SJSA1 (cell line): ENCODE measurements around the gene GPR150. TPM values are rescaled to one million over a fixed set of nuclear protein-coding genes. Genes with fewer than 3 reads are reported as not detected.
A peak's percentile ranks its signal among the peaks of the same experiment; 100 is the strongest.

Experiments
- DNase-seq, 2 experiments: peaks; one replicate each; pipeline ENCODE4 v3.0.0-alpha.2; 2015 to 2020; ENCODE audit warnings: low spot score in 2 of 2, low read depth in 1 of 2
- H3K27ac ChIP-seq: fragments of 250-450 bp; sonication (Bioruptor Pico); 2 replicates; pipeline ENCODE4 v1.5.1; 2020; ENCODE audit warnings: mild to moderate bottlenecking, moderate library complexity
- H3K27me3 ChIP-seq: fragments of 250-450 bp; sonication (Bioruptor Pico); replicated peaks from 2 replicates; pipeline ENCODE4 v1.5.1; 2020; ENCODE audit warnings: mild to moderate bottlenecking, moderate library complexity
- H3K36me3 ChIP-seq: fragments of 250-450 bp; sonication (Bioruptor Pico); 2 replicates; pipeline ENCODE4 v1.5.1; 2020; ENCODE audit warnings: mild to moderate bottlenecking
- H3K4me1 ChIP-seq: fragments of 250-450 bp; sonication (Bioruptor Pico); replicated peaks from 2 replicates; pipeline ENCODE4 v1.6.1; 2021; ENCODE audit warnings: mild to moderate bottlenecking
- H3K4me3 ChIP-seq: fragments of 250-450 bp; sonication (Bioruptor Pico); 2 replicates; pipeline ENCODE4 v1.5.1; 2020; ENCODE audit warnings: mild to moderate bottlenecking
- H3K9me3 ChIP-seq: fragments of 250-450 bp; sonication (Bioruptor Pico); replicated peaks from 2 replicates; pipeline ENCODE4 v1.5.1; 2020; ENCODE audit warnings: mild to moderate bottlenecking
- total RNA-seq: library from RNA; depleted of rRNA; stranded (reverse); fragments of >200 nt; shearing (Covaris generic); gene quantifications from 2 replicates; pipeline ENCODE4 v1.2.3, GENCODE V29; 2014

GPR150 gene
- total RNA-seq, 1 experiment from 2014 or later: 0.18 TPM

DNA sequence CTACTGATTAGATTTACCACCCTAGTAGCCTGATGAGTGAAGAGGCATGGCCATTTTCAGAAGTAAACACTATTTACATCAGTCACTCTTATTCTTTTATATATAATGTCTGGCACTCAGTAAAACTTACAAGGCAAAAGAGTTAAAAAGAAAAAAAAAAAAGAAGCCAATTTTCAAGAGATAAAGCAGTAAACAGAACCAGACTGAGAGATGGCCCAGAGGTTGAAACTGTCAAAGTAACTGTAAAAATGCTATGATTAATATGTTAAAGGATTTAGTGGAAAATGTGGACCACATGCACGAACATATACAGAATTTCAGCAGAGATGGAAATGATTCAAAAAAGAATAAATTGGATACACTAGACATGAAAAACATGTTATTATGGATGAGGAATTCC is 6.4 kb upstream of the GPR150 start:
- Histone ChIP-seq H3K27me3 (no peaks in the 10 kb centered on the region), H3K4me1 (no peaks in the 10 kb centered on the region), H3K9me3 (no peaks in the 10 kb centered on the region), H3K36me3 (no peaks in the 10 kb centered on the region), H3K27ac (no peak overlapping the region), H3K4me3 (no peak overlapping the region)
- DNase-seq: no peak

DNA sequence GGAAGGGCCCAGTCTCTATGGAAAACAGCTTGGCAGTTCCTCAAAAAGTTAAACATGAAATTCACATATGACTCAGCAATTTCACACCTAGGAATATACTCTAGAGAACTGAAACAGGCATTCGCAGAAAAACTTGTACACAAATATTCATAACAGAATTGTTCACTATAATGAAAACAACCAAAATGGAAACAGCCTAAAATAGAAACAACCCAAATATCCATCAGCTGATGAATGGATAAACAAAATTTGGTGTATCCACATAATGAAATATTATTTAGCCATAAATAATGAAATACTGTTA is 4.8 kb upstream of the GPR150 start:
- peaks cover 6% of the 10 kb centered on the region for H3K4me1 ChIP-seq
- no peaks in the 10 kb centered on the region; the same call in 1 of the 2 replicates for H3K9me3 ChIP-seq
- H3K36me3 ChIP-seq: no peaks in the 10 kb centered on the region
- no peaks in the 10 kb centered on the region for H3K27me3 ChIP-seq
- no peak overlapping the region for H3K27ac ChIP-seq
- H3K4me3 ChIP-seq: no peak overlapping the region
- DNase-seq: no peak

DNA sequence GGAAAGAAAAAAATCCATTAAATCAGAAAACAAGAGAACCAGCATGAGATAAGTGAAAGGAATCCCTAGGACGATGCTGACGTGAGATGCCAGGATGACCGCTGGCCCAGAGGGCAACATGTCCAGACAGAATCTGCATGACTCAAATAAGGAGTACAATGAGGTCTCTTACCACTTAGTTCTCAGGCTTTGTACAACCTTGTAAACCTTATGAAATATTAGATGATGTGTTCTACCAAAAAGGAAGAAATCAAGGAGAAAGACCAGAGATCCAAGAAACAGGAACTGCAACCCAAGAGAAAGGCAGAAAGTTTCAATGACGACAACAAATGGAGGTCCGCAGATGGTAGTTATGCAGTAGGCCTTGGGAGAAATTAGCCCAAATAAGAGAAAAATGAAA is 2.8 kb upstream of the GPR150 start:
- no peak overlapping the region for H3K27ac ChIP-seq
- H3K4me1 ChIP-seq: peaks cover 23% of the 10 kb centered on the region
- no peak overlapping the region for H3K4me3 ChIP-seq
- no peak for DNase-seq
- H3K36me3 ChIP-seq: no peaks in the 10 kb centered on the region
- H3K9me3 ChIP-seq: no peaks in the 10 kb centered on the region; the same call in 1 of the 2 replicates
- no peaks in the 10 kb centered on the region for H3K27me3 ChIP-seq

DNA sequence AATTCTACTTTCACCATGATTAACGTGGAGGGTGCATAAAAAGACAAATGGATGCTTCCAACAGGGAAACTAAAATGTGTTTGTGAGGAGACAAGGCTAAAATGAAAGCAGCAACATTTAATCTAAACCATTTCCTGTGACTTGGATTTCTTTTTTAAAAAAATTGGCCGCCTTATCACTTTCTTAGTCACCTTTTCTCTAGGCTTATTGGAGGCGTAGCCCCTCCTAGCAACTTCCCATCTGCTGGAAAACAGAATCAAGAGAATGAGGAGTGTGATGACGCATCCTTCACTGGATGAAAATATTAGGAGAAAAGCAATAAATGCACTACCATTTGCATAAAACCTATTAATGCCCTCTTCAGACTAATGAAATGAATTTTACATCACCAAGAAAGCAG is 791 bp upstream of the GPR150 start:
- Histone ChIP-seq H3K27me3 (no peaks in the 10 kb centered on the region), H3K36me3 (no peaks in the 10 kb centered on the region), H3K27ac (no peak overlapping the region), H3K4me3 (no peak overlapping the region), H3K9me3 (no peaks in the 10 kb centered on the region; the same call in 1 of the 2 replicates), H3K4me1 (peaks cover 27% of the 10 kb centered on the region)
- DNase-seq: no peak

DNA sequence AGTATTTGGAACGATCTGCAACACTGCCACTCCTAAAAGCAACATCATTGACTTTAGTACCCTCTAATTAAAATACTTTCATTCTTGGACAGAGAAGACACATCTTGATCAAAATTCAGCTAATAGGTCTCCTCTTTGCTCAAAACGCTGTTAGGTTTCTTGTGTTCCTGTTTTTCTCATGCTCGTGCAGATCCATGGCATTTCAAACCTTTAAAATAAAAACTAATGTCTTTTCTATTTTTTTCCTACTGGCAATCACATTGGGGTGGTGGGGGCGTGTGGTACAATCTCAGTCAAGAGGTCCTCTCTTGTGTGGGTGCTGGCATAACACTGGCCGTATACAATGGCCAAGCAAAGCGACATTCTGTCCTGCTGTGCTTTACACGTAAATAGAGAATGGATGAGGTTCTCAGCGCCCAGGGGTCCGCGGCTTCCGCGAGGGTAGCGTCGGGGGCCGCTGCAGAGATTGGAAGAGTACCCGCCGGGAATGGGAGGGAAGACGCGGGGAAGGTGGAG is 315 bp upstream of the GPR150 start:
- H3K4me3 ChIP-seq: peak overlapping the region; percentile 52
- no peaks in the 10 kb centered on the region; the same call in 1 of the 2 replicates for H3K9me3 ChIP-seq
- no peak overlapping the region for H3K27ac ChIP-seq
- DNase-seq: no peak
- H3K27me3 ChIP-seq: no peaks in the 10 kb centered on the region
- no peaks in the 10 kb centered on the region for H3K36me3 ChIP-seq
- H3K4me1 ChIP-seq: peaks cover 27% of the 10 kb centered on the region

DNA sequence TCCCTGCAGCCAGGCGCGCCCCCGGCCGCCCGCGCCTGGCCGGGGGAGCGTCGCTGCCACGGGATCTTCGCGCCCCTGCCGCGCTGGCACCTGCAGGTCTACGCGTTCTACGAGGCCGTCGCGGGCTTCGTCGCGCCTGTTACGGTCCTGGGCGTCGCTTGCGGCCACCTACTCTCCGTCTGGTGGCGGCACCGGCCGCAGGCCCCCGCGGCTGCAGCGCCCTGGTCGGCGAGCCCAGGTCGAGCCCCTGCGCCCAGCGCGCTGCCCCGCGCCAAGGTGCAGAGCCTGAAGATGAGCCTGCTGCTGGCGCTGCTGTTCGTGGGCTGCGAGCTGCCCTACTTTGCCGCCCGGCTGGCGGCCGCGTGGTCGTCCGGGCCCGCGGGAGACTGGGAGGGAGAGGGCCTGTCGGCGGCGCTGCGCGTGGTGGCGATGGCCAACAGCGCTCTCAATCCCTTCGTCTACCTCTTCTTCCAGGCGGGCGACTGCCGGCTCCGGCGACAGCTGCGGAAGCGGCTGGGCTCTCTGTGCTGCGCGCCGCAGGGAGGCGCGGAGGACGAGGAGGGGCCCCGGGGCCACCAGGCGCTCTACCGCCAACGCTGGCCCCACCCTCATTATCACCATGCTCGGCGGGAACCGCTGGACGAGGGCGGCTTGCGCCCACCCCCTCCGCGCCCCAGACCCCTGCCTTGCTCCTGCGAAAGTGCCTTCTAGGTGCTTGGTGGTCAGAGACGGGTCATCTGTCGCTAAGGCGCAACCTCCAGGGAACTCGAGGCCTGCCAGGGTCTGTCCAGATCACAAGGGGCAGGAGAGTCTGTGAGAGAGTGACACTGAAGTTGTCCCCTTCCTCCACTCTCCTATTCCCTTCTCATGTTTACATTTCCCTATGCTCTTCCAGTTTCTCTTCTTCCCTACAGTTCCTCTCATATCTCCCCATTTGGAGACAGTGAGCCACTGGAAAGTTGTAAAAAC is 1.3 kb downstream of the GPR150 start:
- H3K4me1 ChIP-seq: peaks cover 27% of the 10 kb centered on the region
- peak in 1 of 2 experiments; percentile 44 for DNase-seq

DNA sequence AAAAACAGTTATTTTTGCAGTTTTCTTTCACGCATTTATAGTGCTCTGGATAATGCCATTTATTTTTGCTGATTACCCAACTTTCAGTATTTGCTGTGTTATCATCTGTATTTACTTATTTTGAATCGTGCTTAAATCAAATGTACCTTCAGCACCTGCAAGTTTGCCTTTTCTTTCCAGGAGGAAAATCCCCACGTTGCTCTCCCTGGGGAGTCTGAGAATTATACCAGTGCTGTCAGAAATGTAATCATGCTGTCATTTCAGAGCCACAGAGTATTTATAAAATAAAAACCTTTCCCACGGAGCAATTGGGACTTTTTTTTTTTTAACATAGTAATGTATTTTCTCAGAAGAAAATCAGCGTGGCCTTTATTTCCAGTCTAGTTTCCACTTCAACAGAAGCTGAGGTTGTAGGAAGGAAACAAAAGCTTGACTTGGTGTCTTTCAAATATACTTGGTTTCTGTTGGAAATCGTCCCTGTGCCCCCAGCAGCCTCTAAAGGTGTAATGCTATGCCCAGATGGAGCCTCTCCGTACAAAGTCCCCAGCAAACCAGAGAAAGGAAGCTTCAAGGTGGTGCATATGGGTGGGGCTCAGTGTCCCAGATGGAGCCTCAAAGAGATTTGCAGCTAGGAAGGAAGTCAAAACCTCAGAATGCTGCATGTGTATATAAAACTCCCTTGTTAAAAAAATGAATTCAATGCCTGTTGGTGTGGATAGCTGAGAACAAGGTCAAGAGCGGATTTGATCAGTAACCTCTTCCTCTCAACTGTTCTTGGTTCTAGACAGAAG is 2.1 kb downstream of the GPR150 start:
- no peaks in the 10 kb centered on the region for H3K36me3 ChIP-seq
- peaks cover 27% of the 10 kb centered on the region for H3K4me1 ChIP-seq
- DNase-seq: no peak
- H3K27me3 ChIP-seq: no peaks in the 10 kb centered on the region
- no peaks in the 10 kb centered on the region; the same call in 1 of the 2 replicates for H3K9me3 ChIP-seq
- no peak overlapping the region for H3K27ac ChIP-seq
- H3K4me3 ChIP-seq: no peak overlapping the region

More for the DNA sequence above, 1.3 kb downstream of the GPR150 start:
- Histone ChIP-seq H3K9me3 (no peaks in the 10 kb centered on the region; the same call in 1 of the 2 replicates), H3K27ac (no peak overlapping the region), H3K4me3 (peak overlapping the region; percentile 52), H3K27me3 (no peaks in the 10 kb centered on the region), H3K36me3 (no peaks in the 10 kb centered on the region)

DNA sequence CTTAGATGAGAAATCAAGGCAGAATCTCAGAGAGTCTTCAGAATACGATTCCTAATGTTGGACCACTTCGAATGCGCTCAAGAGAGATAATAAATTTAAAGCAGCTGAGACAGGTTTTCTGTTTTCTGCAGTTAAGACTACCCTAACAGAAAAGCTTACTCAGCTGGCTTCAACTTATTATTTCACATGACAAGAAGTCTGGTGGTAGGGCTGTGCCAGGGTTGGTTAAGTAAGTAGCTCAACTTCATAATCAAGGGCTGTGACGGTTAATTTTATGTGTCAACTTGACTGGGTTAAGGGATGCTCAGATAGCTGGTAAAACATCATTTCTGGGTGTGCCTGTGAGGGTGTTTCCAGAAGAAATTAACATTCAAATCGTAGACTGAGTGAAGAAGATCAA is 3.8 kb downstream of the GPR150 start:
- no peak overlapping the region for H3K27ac ChIP-seq
- H3K9me3 ChIP-seq: no peaks in the 10 kb centered on the region; the same call in 1 of the 2 replicates
- no peaks in the 10 kb centered on the region for H3K27me3 ChIP-seq
- H3K36me3 ChIP-seq: no peaks in the 10 kb centered on the region
- H3K4me1 ChIP-seq: peaks cover 27% of the 10 kb centered on the region
- no peak for DNase-seq
- no peak overlapping the region for H3K4me3 ChIP-seq

DNA sequence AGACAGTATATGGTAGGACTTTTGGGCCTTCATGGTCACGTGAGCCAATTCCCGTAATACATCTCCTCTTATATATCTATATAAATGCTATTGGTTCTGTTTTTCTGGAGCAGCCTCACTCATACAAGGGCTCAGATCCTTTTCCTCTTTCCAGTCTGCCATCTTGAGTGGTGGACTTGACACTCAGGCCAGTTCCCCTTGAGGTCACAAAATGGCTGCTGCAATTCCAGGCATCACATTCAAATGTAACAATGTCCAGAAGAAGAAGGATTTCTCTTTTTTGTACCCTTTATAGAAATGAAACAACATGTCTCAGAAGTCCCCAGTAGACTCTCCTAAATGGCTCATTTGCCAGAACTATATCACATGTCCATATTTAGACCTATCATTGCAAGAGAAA is 4.5 kb downstream of the GPR150 start:
- Histone ChIP-seq H3K27ac (no peak overlapping the region), H3K4me3 (no peak overlapping the region), H3K4me1 (peaks cover 27% of the 10 kb centered on the region), H3K27me3 (no peaks in the 10 kb centered on the region), H3K9me3 (no peaks in the 10 kb centered on the region; the same call in 1 of the 2 replicates), H3K36me3 (no peaks in the 10 kb centered on the region)
- no peak for DNase-seq

DNA sequence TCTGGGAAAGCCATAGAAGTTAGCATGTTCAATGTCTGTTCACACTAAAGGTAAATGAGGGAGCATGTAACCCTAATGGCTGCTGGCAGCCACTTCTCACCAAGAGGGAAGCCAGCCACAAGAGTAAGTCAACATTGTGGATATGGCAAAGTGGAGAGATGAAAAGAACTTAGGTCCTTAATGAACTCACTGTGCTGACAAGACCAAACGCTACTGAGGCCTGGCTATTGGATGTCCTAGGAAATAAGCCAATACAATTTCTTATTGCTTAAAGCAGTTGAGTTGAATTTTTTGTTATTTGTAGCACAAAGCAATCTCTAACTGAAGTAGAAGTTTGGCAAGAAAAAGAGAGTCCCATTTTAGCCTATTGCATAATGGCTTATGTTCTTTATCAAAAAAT is 6.8 kb downstream of the GPR150 start:
- DNase-seq: no peak
- H3K36me3 ChIP-seq: no peaks in the 10 kb centered on the region
- H3K9me3 ChIP-seq: no peaks in the 10 kb centered on the region
- H3K4me3 ChIP-seq: no peak overlapping the region
- H3K27ac ChIP-seq: no peak overlapping the region
- peaks cover 18% of the 10 kb centered on the region for H3K4me1 ChIP-seq
- no peaks in the 10 kb centered on the region for H3K27me3 ChIP-seq

DNA sequence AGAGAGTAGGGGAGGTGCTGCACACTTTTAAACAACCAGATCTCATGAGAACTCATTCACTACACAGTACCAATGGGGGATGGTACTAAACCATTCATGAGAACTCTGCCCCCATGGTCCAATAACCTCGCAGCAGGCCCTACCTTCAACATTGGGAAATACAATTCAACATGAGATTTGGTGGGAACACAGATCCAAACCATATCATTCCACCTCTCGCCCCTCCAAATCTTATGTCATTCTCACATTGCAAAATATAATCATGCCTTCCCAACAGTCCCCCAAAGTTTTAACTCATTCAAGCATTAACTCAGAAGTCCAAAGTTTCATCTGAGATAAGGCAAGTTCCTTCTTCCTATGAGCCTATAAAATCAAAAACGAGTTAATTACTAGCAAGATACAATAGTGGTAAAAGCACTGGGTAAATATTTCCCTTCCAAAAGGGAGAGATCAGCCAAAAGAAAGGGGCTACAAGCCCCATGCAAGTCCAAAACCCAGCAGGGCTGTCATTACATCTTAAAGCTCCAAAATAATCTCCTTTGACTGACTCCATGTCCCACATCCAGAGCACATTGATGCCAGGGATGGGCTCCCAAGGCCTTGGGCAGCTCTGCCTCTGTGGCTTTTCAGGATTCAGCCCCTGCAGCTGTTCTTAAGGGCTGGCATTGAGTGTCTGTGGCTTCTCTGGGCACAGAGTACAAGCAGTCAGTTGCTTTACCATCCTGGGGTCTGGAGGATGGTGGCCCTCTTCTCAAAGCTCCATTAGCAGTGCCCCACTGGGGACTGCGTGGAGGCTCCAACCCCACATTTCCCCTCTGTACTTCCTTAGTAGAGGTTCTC is 8.3 kb downstream of the GPR150 start:
- Histone ChIP-seq H3K9me3 (no peaks in the 10 kb centered on the region), H3K4me3 (no peak overlapping the region)

DNA sequence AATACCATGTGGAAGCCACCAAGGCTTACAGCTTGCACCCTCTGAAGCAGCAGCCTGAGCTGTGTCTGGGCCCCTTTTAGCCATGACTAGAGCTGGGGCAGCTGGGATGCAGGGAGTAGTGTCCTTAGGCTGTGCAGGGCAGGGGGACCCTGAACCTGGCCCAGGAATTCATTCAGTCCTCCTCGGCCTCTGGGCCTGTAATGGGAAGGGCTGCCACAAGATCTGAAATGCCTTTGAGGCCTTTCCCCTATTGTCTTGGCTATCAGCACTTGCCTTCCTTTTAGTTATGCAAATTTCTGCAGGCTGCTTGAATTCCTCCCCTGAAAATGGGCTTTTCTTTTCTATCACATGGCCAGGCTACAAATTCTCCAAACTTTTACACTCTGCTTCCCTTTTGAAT is 9.0 kb downstream of the GPR150 start:
- Histone ChIP-seq H3K9me3 (no peaks in the 10 kb centered on the region), H3K36me3 (no peaks in the 10 kb centered on the region), H3K27me3 (no peaks in the 10 kb centered on the region), H3K4me3 (no peak overlapping the region), H3K4me1 (peaks cover 20% of the 10 kb centered on the region), H3K27ac (no peak overlapping the region)
- no peak for DNase-seq

More for the DNA sequence above, 8.3 kb downstream of the GPR150 start:
- DNase-seq: no peak
- Histone ChIP-seq H3K27me3 (no peaks in the 10 kb centered on the region), H3K27ac (no peak overlapping the region), H3K4me1 (peaks cover 20% of the 10 kb centered on the region), H3K36me3 (no peaks in the 10 kb centered on the region)

DNA sequence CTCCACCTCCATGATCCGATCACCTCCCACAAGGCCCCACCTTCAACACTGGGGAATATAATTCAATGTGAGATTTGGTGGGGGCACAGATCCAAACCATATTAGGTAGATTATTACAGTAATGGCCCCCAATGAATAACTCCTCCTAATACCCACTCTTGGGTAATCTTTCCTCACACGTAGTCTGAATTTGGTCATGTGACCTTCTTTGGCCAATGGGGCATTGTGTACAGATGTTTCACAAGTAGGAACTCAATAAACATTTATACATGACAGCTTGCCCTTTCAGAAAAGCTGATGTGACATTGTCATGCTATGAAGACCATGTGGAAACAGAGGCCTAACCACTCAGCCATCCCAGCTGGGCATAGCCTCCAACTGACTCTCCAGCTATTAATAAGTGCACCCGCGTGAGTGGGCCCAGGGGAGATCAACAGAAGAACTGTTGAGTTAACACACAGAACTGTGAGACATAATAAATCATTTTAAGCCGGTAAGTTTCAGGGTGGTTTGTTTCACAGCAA is 10.6 kb downstream of the GPR150 start:
- H3K36me3 ChIP-seq: no peaks in the 10 kb centered on the region
- no peak for DNase-seq
- H3K4me1 ChIP-seq: peaks cover 20% of the 10 kb centered on the region
- no peaks in the 10 kb centered on the region for H3K27me3 ChIP-seq
- no peak overlapping the region for H3K4me3 ChIP-seq
- H3K9me3 ChIP-seq: no peaks in the 10 kb centered on the region
- peak overlapping the region; percentile 76 for H3K27ac ChIP-seq
